ENCODE results near the gene MT1A.
"Not testable (repeated sequence)": the region's sequence is repeated elsewhere in the genome, so short reads cannot be mapped to it uniquely, and the experiment has no call there.

MT1A gene

DNA sequence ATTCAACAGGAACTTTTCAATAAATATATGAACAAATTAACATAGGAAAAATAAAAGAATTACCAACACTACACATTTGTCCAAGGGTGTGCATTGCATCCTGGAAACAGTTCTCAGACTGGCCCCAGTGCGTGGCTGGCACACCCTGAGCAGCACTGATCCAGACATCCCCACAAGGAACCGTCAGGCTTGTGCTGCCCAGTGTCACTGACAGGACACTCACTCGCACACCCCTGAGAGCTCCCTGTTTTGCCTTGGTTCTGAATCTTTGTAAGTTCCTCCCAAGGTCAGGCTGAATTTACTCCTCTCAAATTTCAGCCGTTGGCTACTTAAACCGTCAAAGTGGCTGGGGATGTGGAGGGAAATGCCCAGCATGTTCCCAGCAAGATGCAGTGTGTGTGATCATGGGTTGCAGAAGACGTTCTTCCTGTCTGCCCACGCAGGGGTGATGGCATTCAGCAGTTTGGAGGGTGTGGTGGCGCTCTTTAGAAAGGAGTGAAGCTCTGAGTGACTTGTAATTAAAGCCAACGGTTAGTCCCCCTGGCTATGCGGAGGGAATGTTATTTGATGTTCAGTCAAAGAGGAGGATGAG, 28.4 kb upstream of the MT1A start:
- peak; percentile 88 for DNase-seq (ENCODE audit: low spot score)

DNA sequence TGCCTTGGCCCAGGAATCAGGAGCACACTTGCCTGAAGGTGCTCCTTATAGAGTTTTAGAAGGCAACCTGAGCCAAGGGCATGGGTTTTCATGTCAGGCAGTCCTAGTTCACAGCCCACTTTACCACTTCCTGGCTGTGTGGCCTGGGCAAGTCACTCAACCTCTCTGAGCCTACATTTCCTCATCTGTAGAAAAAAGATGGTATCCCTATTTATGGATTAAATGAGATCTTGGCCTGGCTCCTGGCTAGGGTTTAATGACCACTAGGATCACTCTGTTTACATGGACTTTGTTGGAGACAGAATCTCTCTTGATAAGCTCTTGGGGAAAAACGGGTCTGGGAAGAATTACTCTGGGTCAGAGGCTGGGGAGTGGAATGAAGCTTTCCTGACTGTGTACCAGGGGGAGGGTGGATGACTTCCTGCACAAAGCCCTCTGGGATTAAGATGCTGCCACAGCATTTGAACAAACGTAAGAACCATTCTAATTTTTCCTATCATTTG, 27.8 kb upstream of the MT1A start:
- FAIRE-seq (no peak), DNase-seq (ENCODE audit: low spot score) (peak; percentile 12)

More for the DNA sequence above, 28.4 kb upstream of the MT1A start:
- FAIRE-seq = no peak

DNA sequence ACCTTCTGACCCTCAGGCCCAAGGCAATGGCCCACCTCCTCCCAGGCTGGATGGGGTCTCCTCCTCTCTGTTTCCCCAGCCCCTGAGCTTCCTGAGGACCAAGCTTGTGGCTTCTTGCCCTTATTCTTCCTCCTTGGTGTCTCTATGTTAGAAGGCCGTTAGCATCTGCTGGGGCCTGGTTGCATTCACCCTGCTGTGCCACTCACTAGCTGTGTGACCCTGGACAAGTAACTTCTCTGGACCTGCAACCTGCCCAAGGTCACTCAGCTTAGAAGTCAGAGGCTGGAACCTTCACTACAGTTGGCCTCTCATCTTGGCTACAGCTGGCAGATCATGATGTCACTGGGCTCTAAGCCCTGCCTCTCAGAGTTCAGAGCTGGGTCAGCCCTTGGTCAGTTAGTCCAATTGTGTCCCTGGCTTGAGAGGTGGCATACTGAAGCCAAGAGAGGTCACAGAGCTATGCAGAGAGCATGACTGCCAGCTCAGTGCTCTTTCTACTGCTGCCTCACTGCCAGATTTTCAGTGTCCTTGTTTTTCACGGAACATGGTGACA, 27.1 kb upstream of the MT1A start:
- peak; percentile 85 for FAIRE-seq
- DNase-seq (ENCODE audit: low spot score) = peak; percentile 95

DNA sequence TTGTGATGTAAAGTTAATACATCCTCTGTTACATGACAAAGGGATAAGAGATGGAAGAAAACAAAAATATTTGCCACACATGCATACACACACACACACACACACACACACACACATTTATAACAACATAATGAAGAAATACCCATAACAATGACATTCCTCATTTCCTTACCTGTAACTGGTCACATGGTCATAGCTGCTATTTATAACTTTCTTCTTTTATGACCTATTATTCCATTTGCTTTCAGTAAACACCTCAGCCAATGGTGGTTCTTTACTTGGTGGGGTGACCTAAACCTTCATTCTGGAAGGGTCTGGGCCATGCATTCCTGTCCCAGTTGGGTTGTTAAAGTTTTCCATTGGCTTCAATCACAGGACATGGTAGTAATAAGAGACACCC, 24.8 kb upstream of the MT1A start:
- DNase-seq (ENCODE audit: low spot score) = no peak
- no peak for FAIRE-seq

GRCh38 chr16:56614549-56614991, 23.9 kb upstream of the MT1A start:
- FAIRE-seq (peak; percentile 95), DNase-seq (ENCODE audit: low spot score) (peak; percentile 98)

GRCh38 chr16:56615353-56615752, 23.1 kb upstream of the MT1A start:
- peak; percentile 28 for DNase-seq (ENCODE audit: low spot score)
- FAIRE-seq = peak; percentile 55

DNA sequence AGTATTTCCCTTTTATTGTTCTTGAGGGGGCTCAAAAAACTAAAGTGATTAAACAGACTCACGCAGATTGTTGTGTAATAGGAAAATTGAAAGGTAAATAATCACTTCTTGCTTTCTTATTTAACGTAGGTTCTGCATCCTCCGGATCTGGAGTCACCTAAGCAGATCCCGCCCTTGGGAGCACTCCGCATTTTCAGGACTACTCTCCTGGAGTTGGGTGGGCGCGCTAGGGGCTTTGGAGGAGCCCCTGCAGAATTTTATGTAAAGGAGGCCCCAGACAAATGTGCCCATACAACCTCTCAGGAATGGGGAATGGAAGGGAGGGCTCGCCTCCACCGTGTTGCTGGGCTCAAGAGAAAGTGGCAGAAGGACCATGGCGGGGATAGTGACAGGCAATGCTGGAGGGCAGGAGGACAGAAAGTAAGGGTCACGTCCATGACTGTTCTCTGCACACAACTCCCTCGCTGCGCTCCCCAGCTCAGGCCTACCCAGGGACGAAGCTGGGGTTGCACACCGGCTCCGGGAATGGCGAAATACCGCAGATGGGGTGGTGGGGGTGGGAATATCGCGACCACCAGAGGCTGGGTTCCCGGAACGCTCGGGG, 21.8 kb upstream of the MT1A start:
- no peak for DNase-seq (ENCODE audit: low spot score)
- FAIRE-seq = no peak

- DNase-seq (ENCODE audit: low spot score) (no peak), FAIRE-seq (no peak)
These were observed 21.0 kb upstream of the MT1A start for GRCh38 chr16:56617212-56618085.

GRCh38 chr16:56618138-56618537, 20.3 kb upstream of the MT1A start:
- no peak for FAIRE-seq
- DNase-seq (ENCODE audit: low spot score) = no peak

GRCh38 chr16:56620339-56620897, 18.0 kb upstream of the MT1A start:
- FAIRE-seq = no peak

GRCh38 chr16:56621665-56622445, 16.6 kb upstream of the MT1A start:
- not testable (repeated sequence) for DNase-seq (ENCODE audit: low spot score); FAIRE-seq

More at GRCh38 chr16:56620339-56620897, 18.0 kb upstream of the MT1A start:
- no peak for DNase-seq (ENCODE audit: low spot score)

DNA sequence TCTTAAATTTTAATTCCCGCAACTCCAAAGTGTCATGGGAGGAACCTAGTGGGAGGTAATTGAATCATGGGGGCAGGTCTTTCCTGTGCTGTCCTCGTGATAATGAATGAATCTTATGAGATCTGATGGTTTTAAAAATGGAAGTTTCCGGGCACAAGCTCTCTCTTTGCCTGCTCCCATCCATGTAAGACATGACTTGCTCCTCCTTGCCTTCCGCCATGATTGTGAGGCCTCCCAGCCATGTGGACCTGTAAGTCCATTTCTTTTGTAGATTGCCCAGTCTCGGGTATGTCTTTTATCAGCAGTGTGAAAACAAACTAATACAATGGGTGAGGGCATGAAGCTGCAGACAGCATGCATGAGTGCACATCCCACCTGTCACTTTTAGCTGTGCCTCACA, 15.3 kb upstream of the MT1A start:
- not testable (repeated sequence) for DNase-seq (ENCODE audit: low spot score); FAIRE-seq

DNA sequence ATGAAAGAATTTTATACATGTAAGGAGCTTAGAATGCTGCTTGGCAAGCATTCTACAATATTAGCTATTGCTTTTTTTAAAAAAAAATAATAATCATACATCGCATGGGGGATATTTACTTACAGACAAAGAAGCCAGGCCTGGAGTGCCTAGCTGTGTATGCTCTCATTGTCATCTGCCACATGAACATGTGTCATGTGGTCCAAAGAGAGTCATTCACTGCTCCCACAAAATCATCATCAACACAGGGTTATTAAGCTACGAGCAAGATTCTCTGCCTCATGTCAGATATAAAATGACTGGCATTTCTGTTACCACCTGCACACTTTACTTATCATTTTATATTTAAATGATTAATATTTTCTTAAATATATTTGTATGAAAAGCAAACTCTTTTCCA, 14.8 kb upstream of the MT1A start:
- FAIRE-seq = no peak
- no peak for DNase-seq (ENCODE audit: low spot score)

- DNase-seq (ENCODE audit: low spot score) (peak; percentile 81), FAIRE-seq (no peak)
These were observed 13.1 kb upstream of the MT1A start, which contains the start of gene MT1E for GRCh38 chr16:56625140-56625942. Gene MT1E (plus strand): TSS chr16:56625781. CDS start chr16:56625852, 71 bp downstream.

GRCh38 chr16:56625943-56626654, 12.4 kb upstream of the MT1A start:
- FAIRE-seq = no peak
- peak; percentile 53 for DNase-seq (ENCODE audit: low spot score)

DNA sequence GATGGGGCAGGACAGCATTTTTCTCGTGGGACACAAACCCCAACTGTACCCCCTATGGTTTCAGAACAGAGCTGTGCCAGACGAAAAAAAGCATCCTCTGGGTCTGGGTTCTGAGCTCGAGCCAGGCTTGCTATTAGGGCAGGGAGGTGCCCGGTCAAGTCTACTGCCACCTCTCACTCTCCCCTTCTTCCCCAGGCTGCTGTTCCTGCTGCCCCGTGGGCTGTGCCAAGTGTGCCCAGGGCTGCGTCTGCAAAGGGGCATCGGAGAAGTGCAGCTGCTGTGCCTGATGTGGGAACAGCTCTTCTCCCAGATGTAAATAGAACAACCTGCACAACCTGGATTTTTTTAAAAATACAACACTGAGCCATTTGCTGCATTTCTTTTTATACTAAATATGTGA, 11.8 kb upstream of the MT1A start:
- no peak for FAIRE-seq

GRCh38 chr16:56628486-56629350, 9.7 kb upstream of the MT1A start:
- FAIRE-seq (no peak), DNase-seq (ENCODE audit: low spot score) (no peak)

More for the DNA sequence above, 11.8 kb upstream of the MT1A start:
- DNase-seq (ENCODE audit: low spot score) = no peak

DNA sequence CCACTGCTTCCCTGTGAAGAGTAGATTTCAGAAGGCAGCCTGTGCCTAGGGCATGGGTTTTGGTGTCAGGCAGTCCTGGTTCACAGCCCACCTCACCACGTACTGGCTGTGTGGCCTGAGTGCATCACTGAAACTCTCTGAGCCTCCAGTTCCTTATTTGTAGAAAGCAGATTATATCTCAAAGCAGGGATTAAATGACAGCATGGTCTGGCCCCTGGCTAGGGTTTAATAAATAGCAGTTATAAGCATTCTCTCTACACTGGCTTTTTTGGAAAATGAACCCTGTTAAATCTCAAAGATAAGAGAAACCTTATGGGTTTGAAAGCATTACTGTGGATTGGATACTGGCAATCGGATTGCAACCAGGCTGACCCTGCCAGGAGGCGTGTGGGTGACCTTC, 8.9 kb upstream of the MT1A start:
- DNase-seq (ENCODE audit: low spot score) (no peak), FAIRE-seq (no peak)
